ENCODE measurements around the gene RBM6.

The RBM6 gene

GRCh38 chr3:50123394-50124051 lies 183.6 kb downstream of the RBM6 start:
- Histone ChIP-seq H3K23ac (ENCODE audit: low read length) (no peak overlapping the region), H4K91ac (ENCODE audit: low read depth, low read length) (no peak overlapping the region), H3K4me2 (ENCODE audit: low read length) (no peak overlapping the region), H3K14ac (ENCODE audit: low read length) (no peak overlapping the region), H2AK5ac (ENCODE audit: low read length) (peak overlapping the region; percentile 34), H2BK5ac (ENCODE audit: low read depth, low read length, poor library complexity) (no peak overlapping the region), H3K9me3 (ENCODE audit: insufficient read depth, low read depth, low read length) (peaks cover 2% of the 10 kb centered on the region), H3K79me1 (ENCODE audit: low read length) (peaks cover 12% of the 10 kb centered on the region), H2AFZ (ENCODE audit: insufficient read depth, low read length, poor library complexity) (no peak overlapping the region), H3K36me3 (ENCODE audit: control insufficient read depth in 1 of 2, insufficient read depth in 2 of 2, low read length in 2 of 2) (peaks cover 16 to 30% of the 10 kb centered on the region in 2 experiments), H4K8ac (ENCODE audit: low read depth, low read length) (no peak overlapping the region), H2BK12ac (ENCODE audit: low read length) (no peak overlapping the region), H4K12ac (ENCODE audit: low read depth, low read length) (no peak overlapping the region), H3K27ac (ENCODE audit: low read depth, low read length) (no peak overlapping the region), H3K27me3 (ENCODE audit: insufficient read depth, low read length) (no peaks in the 10 kb centered on the region), H3K18ac (ENCODE audit: low read length) (no peak overlapping the region), H3K79me2 (ENCODE audit: control insufficient read depth, insufficient read depth, low read length, poor library complexity) (no peaks in the 10 kb centered on the region), H3K4me3 (ENCODE audit: low read depth, low read length) (no peak overlapping the region), H3K4me1 (ENCODE audit: control insufficient read depth in 1 of 2, insufficient read depth in 2 of 2, low read length in 2 of 2) (peaks cover 22 to 29% of the 10 kb centered on the region in 2 experiments), H3K4ac (ENCODE audit: low read depth, low read length) (no peak overlapping the region), H3K9ac (ENCODE audit: low read length) (no peak overlapping the region), H2BK120ac (ENCODE audit: insufficient read depth, low read length, poor library complexity) (no peak overlapping the region)
- DNase-seq = no peak
- no CpG with 5 or more reads among the region's 4 CpGs for WGBS (ENCODE audit: extremely low coverage, insufficient coverage, insufficient read length)

- Histone ChIP-seq H4K8ac (ENCODE audit: low read depth, low read length) (no peak overlapping the region), H3K27ac (ENCODE audit: low read depth, low read length) (no peak overlapping the region), H3K36me3 (ENCODE audit: control insufficient read depth in 1 of 2, insufficient read depth in 2 of 2, low read length in 2 of 2) (peaks cover 14 to 23% of the 10 kb centered on the region in 2 experiments), H3K79me2 (ENCODE audit: control insufficient read depth, insufficient read depth, low read length, poor library complexity) (no peaks in the 10 kb centered on the region), H2BK5ac (ENCODE audit: low read depth, low read length, poor library complexity) (no peak overlapping the region), H3K27me3 (ENCODE audit: insufficient read depth, low read length) (no peaks in the 10 kb centered on the region), H2BK12ac (ENCODE audit: low read length) (no peak overlapping the region), H4K91ac (ENCODE audit: low read depth, low read length) (peak overlapping the region; percentile 40), H3K4ac (ENCODE audit: low read depth, low read length) (no peak overlapping the region), H3K4me1 (ENCODE audit: control insufficient read depth in 1 of 2, insufficient read depth in 2 of 2, low read length in 2 of 2) (peaks cover 22 to 29% of the 10 kb centered on the region in 2 experiments), H3K79me1 (ENCODE audit: low read length) (peaks cover 12% of the 10 kb centered on the region), H3K4me2 (ENCODE audit: low read length) (peak overlapping the region; percentile 20), H3K9ac (ENCODE audit: low read length) (no peak overlapping the region), H3K14ac (ENCODE audit: low read length) (no peak overlapping the region), H2AFZ (ENCODE audit: insufficient read depth, low read length, poor library complexity) (no peak overlapping the region), H3K9me3 (ENCODE audit: insufficient read depth, low read depth, low read length) (peaks cover 2% of the 10 kb centered on the region), H3K4me3 (ENCODE audit: low read depth, low read length) (no peak overlapping the region), H3K18ac (ENCODE audit: low read length) (no peak overlapping the region), H3K23ac (ENCODE audit: low read length) (no peak overlapping the region), H2BK120ac (ENCODE audit: insufficient read depth, low read length, poor library complexity) (no peak overlapping the region), H4K12ac (ENCODE audit: low read depth, low read length) (no peak overlapping the region), H2AK5ac (ENCODE audit: low read length) (peak overlapping the region; percentile 34)
- no CpG with 5 or more reads among the region's 15 CpGs for WGBS (ENCODE audit: extremely low coverage, insufficient coverage, insufficient read length)
- no peak for DNase-seq
Measured at GRCh38 chr3:50124052-50124799, 184.3 kb downstream of the RBM6 start.

GRCh38 chr3:50124800-50125178 lies 184.8 kb downstream of the RBM6 start:
- H2AFZ ChIP-seq (ENCODE audit: insufficient read depth, low read length, poor library complexity) = no peak overlapping the region
- no peak overlapping the region for H3K27ac ChIP-seq (ENCODE audit: low read depth, low read length)
- peak overlapping the region; percentile 40 for H4K91ac ChIP-seq (ENCODE audit: low read depth, low read length)
- H3K4me3 ChIP-seq (ENCODE audit: low read depth, low read length) = no peak overlapping the region
- H3K27me3 ChIP-seq (ENCODE audit: insufficient read depth, low read length) = no peaks in the 10 kb centered on the region
- H3K9ac ChIP-seq (ENCODE audit: low read length) = no peak overlapping the region
- H2BK120ac ChIP-seq (ENCODE audit: insufficient read depth, low read length, poor library complexity) = no peak overlapping the region
- no peak overlapping the region for H3K18ac ChIP-seq (ENCODE audit: low read length)
- no peak overlapping the region for H3K23ac ChIP-seq (ENCODE audit: low read length)
- H4K8ac ChIP-seq (ENCODE audit: low read depth, low read length) = peak overlapping the region; percentile 0
- no peak overlapping the region for H3K4ac ChIP-seq (ENCODE audit: low read depth, low read length)
- H3K79me2 ChIP-seq (ENCODE audit: control insufficient read depth, insufficient read depth, low read length, poor library complexity) = no peaks in the 10 kb centered on the region
- peaks cover 9 to 19% of the 10 kb centered on the region in 2 experiments for H3K36me3 ChIP-seq (ENCODE audit: control insufficient read depth in 1 of 2, insufficient read depth in 2 of 2, low read length in 2 of 2)
- H3K4me2 ChIP-seq (ENCODE audit: low read length) = peak overlapping the region; percentile 20
- H2AK5ac ChIP-seq (ENCODE audit: low read length) = no peak overlapping the region
- H3K79me1 ChIP-seq (ENCODE audit: low read length) = peaks cover 12% of the 10 kb centered on the region
- H3K4me1 ChIP-seq (ENCODE audit: control insufficient read depth in 1 of 2, insufficient read depth in 2 of 2, low read length in 2 of 2) = peaks cover 22 to 29% of the 10 kb centered on the region in 2 experiments
- H3K14ac ChIP-seq (ENCODE audit: low read length) = no peak overlapping the region
- H2BK12ac ChIP-seq (ENCODE audit: low read length) = no peak overlapping the region
- peaks cover 2% of the 10 kb centered on the region for H3K9me3 ChIP-seq (ENCODE audit: insufficient read depth, low read depth, low read length)
- H2BK5ac ChIP-seq (ENCODE audit: low read depth, low read length, poor library complexity) = no peak overlapping the region
- WGBS (ENCODE audit: extremely low coverage, insufficient coverage, insufficient read length) = no CpG with 5 or more reads among the region's 12 CpGs
- DNase-seq = no peak
- no peak overlapping the region for H4K12ac ChIP-seq (ENCODE audit: low read depth, low read length)

GRCh38 chr3:50125541-50126286 lies 185.8 kb downstream of the RBM6 start:
- no peak for DNase-seq
- Histone ChIP-seq H2BK12ac (ENCODE audit: low read length) (peak overlapping the region; percentile 19), H2BK5ac (ENCODE audit: low read depth, low read length, poor library complexity) (no peak overlapping the region), H3K36me3 (ENCODE audit: control insufficient read depth in 1 of 2, insufficient read depth in 2 of 2, low read length in 2 of 2) (peaks cover 1 to 9% of the 10 kb centered on the region in 2 experiments), H3K23ac (ENCODE audit: low read length) (no peak overlapping the region), H3K9me3 (ENCODE audit: insufficient read depth, low read depth, low read length) (peaks cover 2% of the 10 kb centered on the region), H4K12ac (ENCODE audit: low read depth, low read length) (no peak overlapping the region), H2AFZ (ENCODE audit: insufficient read depth, low read length, poor library complexity) (no peak overlapping the region), H3K27me3 (ENCODE audit: insufficient read depth, low read length) (no peaks in the 10 kb centered on the region), H3K4me1 (ENCODE audit: control insufficient read depth in 1 of 2, insufficient read depth in 2 of 2, low read length in 2 of 2) (peaks cover 22 to 29% of the 10 kb centered on the region in 2 experiments), H4K8ac (ENCODE audit: low read depth, low read length) (no peak overlapping the region), H3K79me2 (ENCODE audit: control insufficient read depth, insufficient read depth, low read length, poor library complexity) (no peaks in the 10 kb centered on the region), H2BK120ac (ENCODE audit: insufficient read depth, low read length, poor library complexity) (peak overlapping the region; percentile 18), H3K18ac (ENCODE audit: low read length) (no peak overlapping the region), H4K91ac (ENCODE audit: low read depth, low read length) (peak overlapping the region; percentile 11), H3K4me3 (ENCODE audit: low read depth, low read length) (no peak overlapping the region), H3K4ac (ENCODE audit: low read depth, low read length) (no peak overlapping the region), H3K14ac (ENCODE audit: low read length) (no peak overlapping the region), H3K27ac (ENCODE audit: low read depth, low read length) (no peak overlapping the region), H2AK5ac (ENCODE audit: low read length) (no peak overlapping the region), H3K9ac (ENCODE audit: low read length) (peak overlapping the region; percentile 28), H3K79me1 (ENCODE audit: low read length) (peaks cover 12% of the 10 kb centered on the region), H3K4me2 (ENCODE audit: low read length) (no peak overlapping the region)
- WGBS (ENCODE audit: extremely low coverage, insufficient coverage, insufficient read length) = no CpG with 5 or more reads among the region's 9 CpGs
